ENCODE results near the gene LCOR. TPM values are rescaled to one million over a fixed set of nuclear protein-coding genes. Genes with fewer than 3 reads are reported as not detected.

The LCOR gene
- polyA plus RNA-seq, 3 donors, result 28.9 to 30.5 (median 29.1) TPM

GRCh38 chr10:97034301-97034700 lies 202.2 kb downstream of the LCOR start:
- DNase-seq (ENCODE audit: extremely low read depth in 1 of 11, low read depth in 9 of 11, low spot score in 4 of 11), result no peak

DNA sequence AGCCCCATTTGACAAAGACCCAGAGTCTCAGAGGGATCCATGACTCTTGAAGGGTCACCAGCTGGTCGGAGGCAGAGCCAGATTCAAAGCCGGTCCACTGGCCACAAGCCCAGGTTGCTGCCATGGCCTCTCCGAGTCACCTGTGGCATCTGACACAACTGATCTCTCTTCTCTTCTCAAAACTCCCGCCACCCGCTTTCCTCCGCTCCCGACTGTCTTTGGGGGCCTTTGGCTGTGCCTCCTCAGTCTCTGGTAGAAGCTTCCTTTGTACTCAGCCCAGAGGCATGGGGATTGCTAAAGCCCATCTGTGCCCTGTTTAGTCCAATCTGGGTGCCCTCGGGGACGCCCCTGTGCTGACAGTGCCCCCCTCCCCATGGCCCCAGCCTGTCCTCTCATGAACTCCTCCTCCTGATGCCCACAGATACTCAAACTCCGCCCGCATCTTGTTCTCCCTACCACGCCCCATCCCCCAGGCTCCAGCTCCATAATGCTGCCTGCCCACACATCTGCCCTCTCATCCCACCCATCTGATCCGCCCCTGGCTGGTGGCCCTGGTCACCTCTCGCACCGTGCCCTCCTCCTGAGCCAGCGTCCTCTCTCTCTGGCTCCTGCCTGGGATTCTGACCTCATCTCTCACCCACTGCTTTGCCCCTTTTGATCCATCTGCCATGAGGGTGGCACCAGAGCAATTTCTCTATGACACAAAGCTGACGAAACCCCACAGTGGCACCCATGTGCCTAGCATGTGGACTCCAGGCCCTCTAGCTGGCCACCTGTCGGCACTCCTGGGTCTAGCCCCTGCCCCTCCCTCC lies 203.1 kb downstream of the LCOR start:
- no peak for DNase-seq (ENCODE audit: extremely low read depth in 1 of 11, low read depth in 9 of 11, low spot score in 4 of 11)

GRCh38 chr10:97037365-97038361 lies 205.6 kb downstream of the LCOR start:
- peak; percentile 50 to 83 (median 67) for DNase-seq (ENCODE audit: extremely low read depth in 1 of 11, low read depth in 9 of 11, low spot score in 4 of 11)

DNA sequence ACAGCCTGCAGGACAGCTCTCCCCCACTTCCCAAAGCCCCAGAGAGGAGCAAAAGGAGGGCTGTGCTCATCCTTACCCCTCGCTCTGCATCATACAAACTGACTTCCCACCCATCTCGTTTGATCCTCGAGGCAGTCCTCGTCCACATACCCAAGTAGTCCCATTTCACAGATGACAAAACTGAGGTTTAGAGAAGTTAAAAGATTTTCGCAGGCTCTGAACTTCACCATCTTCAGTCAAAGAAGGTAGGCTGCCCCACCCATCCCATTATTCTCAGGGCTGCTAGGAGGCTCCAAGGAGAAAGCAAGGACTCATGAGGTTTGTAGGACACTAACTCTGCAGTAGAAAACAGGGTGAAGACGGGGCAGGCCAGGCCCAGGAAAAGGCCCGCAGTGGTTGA lies 206.6 kb downstream of the LCOR start:
- DNase-seq (ENCODE audit: extremely low read depth in 1 of 11, low read depth in 9 of 11, low spot score in 4 of 11), result no peak

- no peak for DNase-seq (ENCODE audit: extremely low read depth in 1 of 11, low read depth in 9 of 11, low spot score in 4 of 11)
Observed at GRCh38 chr10:97039538-97040247, 207.6 kb downstream of the LCOR start.

GRCh38 chr10:97040248-97040584 lies 208.1 kb downstream of the LCOR start:
- DNase-seq (ENCODE audit: extremely low read depth in 1 of 11, low read depth in 9 of 11, low spot score in 4 of 11), result no peak

DNA sequence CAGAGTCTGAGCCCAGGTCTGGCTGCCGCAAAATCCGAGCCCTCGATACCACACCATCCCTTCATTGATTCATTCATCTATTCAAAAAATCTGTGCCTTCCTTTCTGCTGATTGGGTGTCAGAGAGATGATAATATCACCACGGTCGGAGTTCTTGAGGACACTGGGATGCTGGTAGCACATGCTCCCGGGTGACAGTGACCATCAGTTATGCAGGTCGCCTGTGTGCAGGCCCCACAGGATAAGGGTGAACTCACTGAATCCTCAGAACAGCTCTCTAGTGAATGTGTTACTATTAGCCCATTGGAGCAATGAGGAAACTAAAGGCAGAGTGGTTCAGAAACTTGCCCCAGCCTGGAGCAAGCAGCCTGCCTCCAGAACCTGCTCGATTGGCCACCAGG lies 208.6 kb downstream of the LCOR start:
- DNase-seq (ENCODE audit: extremely low read depth in 1 of 11, low read depth in 9 of 11, low spot score in 4 of 11), result no peak

DNA sequence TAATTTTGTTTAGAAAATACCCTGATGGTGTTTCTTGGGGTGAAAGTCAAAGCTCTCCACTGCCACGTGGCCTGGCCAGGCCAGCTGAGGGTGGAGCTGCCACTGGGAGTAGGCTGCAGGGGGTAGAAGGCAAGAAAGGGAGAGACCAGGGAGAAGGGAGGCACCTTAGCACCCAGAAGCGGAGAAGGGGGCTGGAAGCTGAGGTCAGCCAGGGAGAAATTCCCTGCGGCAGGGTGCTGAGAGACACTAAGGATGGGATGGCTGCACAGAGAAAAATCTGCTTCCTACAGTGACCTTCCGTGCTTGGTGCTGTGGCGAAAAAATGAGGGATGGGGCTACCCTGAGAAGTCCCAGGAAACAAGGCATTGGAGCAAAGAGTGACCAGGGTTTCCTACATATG lies 210.0 kb downstream of the LCOR start:
- no peak for DNase-seq (ENCODE audit: extremely low read depth in 1 of 11, low read depth in 9 of 11, low spot score in 4 of 11)

DNA sequence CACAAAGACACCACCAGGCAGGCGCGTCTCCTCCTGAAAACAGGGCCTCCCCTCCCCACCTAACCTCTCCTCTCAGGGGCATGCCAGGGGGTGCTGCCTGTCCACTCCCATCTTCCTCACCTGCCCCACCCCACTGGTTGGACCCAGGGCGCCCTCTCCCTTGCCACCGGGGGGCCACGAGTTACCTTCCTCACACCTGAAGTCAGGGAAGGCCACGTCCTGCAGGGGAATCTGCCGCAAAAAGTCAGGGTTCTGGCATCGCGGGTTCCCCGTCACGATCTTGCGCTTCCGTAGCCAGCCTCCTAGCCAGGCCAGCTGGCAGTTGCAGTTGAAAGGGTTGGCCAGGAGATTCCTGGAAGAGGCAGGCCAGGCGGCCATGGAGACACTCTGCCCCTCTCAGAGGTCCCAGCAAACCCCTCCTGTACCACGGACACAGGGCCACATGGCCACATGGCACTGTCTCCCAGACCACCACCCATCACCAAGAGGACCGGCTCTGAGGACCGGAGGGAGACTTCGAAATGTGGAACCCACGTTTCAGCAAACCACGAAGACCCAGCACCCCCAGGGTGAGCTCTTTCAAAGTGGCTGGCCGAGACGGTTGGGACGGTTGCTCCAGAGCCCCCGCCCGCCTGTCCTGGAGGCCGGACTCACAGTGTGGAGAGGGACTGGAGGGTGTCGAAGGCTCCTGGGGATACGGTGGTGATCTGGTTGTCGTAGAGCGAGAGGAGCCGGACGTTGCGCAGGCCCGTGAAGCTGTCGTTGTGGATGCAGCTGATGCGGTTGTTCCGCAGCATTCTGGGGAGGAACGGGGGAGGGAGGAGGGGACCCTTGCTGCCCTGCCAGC lies 210.8 kb downstream of the LCOR start:
- no peak for DNase-seq (ENCODE audit: extremely low read depth in 1 of 11, low read depth in 9 of 11, low spot score in 4 of 11)

GRCh38 chr10:97043563-97043855 lies 211.4 kb downstream of the LCOR start:
- DNase-seq (ENCODE audit: extremely low read depth in 1 of 11, low read depth in 9 of 11, low spot score in 4 of 11), result no peak

Other genes with a start within 250 kb of the LCOR start
- 100 to 1,000 TPM; 180 to 224 (median 183) TPM for gene TM9SF3, start 245.3 kb upstream of the LCOR start, polyA plus RNA-seq (ENCODE audit: insufficient read length in 3 of 3)
- gene PIK3AP1, start 111.8 kb upstream of the LCOR start, polyA plus RNA-seq (ENCODE audit: insufficient read length in 3 of 3), result 1 to 10 TPM; 4.7 to 5.3 (median 5.2) TPM

Data from renal cortex interstitium (tissue), 11 donors.